ENCODE results near the gene ENTHD1. TPM values are rescaled to one million over a fixed set of nuclear protein-coding genes. Genes with fewer than 3 reads are reported as not detected.

Gene ENTHD1
- total RNA-seq, 1 experiment from 2014 or later = not detected

- peak overlapping the region in 1 of 2 experiments; percentile 36; a peak in 1 of 5 replicates for H3K4me3 Mint-ChIP-seq
- peak; percentile 65 for TF ChIP-seq CTCF (conservative IDR thresholded peaks at IDR 0.05)
- no peaks in the 10 kb centered on the region for H3K9me3 Mint-ChIP-seq
- Histone ChIP-seq H2BK5ac (ENCODE audit: insufficient read length, low read length) (no peak overlapping the region), H4K20me1 (ENCODE audit: control insufficient read depth, insufficient read depth, insufficient read length) (no peaks in the 10 kb centered on the region), H4K8ac (replicated peaks; ENCODE audit: insufficient read length, low read depth, low read length) (no peak overlapping the region), H2BK15ac (ENCODE audit: low read depth, low read length) (no peak overlapping the region), H3K79me2 (ENCODE audit: insufficient read depth, low read length) (no peaks in the 10 kb centered on the region), H3K79me1 (ENCODE audit: insufficient read depth, low read depth, low read length, poor library complexity, severe bottlenecking) (no peaks in the 10 kb centered on the region), H3K56ac (ENCODE audit: insufficient read length, low read depth, low read length) (no peak overlapping the region), H3K27ac (ENCODE audit: insufficient read length, low read depth, low read length) (no peak overlapping the region), H2BK20ac (ENCODE audit: low read depth, low read length, poor library complexity, severe bottlenecking) (no peak overlapping the region), H4K5ac (ENCODE audit: insufficient read length, low read depth, low read length) (no peak overlapping the region), H2AK5ac (ENCODE audit: insufficient read length, low read length) (no peak overlapping the region), H2BK12ac (ENCODE audit: insufficient read length, low read depth, low read length) (no peak overlapping the region), H3K18ac (ENCODE audit: insufficient read length, low read depth, low read length) (no peak overlapping the region), H3K4me2 (ENCODE audit: insufficient read depth, insufficient read length, low read length) (no peak overlapping the region), H2BK120ac (ENCODE audit: low read depth, low read length, poor library complexity, severe bottlenecking) (no peak overlapping the region), H4K91ac (ENCODE audit: insufficient read length, low read depth, low read length) (no peak overlapping the region), H3T11ph (ENCODE audit: low read length) (no peak overlapping the region), H3K9me3 (ENCODE audit: control insufficient read depth, low read depth, low read length) (no peaks in the 10 kb centered on the region), H3K4ac (ENCODE audit: low read depth, low read length) (no peak overlapping the region), H3K4me1 (ENCODE audit: insufficient read depth, low read length) (peaks cover 20% of the 10 kb centered on the region), H3K9ac (ENCODE audit: extremely low read depth, insufficient read length, low read length) (no peak overlapping the region), H3K23me2 (ENCODE audit: insufficient read length, low read depth, low read length, poor library complexity, severe bottlenecking) (no peaks in the 10 kb centered on the region), H3K23ac (ENCODE audit: insufficient read length, low read depth, low read length) (no peak overlapping the region), H3K14ac (ENCODE audit: insufficient read depth, low read length) (no peak overlapping the region), H3K27me3 (ENCODE audit: insufficient read depth, low read length) (no peaks in the 10 kb centered on the region), H2AFZ (ENCODE audit: low read length) (no peak overlapping the region)
- H3K4me1 Mint-ChIP-seq = peaks cover 60 to 73% of the 10 kb centered on the region in 2 experiments
- H3K36me3 Mint-ChIP-seq (ENCODE audit: insufficient read depth in 1 of 3, low read depth in 3 of 3) = no peaks in the 10 kb centered on the region
- DNase-seq = peak; percentile 83
- peak overlapping the region in 2 of 3 experiments; percentile 51 to 73; a peak in 4 of 7 replicates for H3K27ac Mint-ChIP-seq
- WGBS (ENCODE audit: extremely low coverage, insufficient read length, low lambda C conversion rate) = no CpG with 5 or more reads among the region's 5 CpGs
- no peaks in the 10 kb centered on the region for H3K27me3 Mint-ChIP-seq (ENCODE audit: low read depth)
Observed at GRCh38 chr22:39943337-39943736, 49.8 kb upstream of the ENTHD1 start.
